Skeletal muscle satellite cell (primary cell): ENCODE data around the gene GATA5.

Source experiments
- H3K27me3 ChIP-seq: 2 replicates; pipeline ENCODE4 v1.7.0; 2013; ENCODE audit warnings: low read length; ENCODE audit not compliant: control insufficient read depth, insufficient read depth
- H3K36me3 ChIP-seq: 2 replicates; pipeline ENCODE4 v1.7.0; 2013; ENCODE audit warnings: mild to moderate bottlenecking, control low read depth, low read length; ENCODE audit not compliant: insufficient read depth
- H3K4me1 ChIP-seq: 2 replicates; pipeline ENCODE4 v1.7.0; 2013; ENCODE audit warnings: low read length; ENCODE audit not compliant: control insufficient read depth, insufficient read depth
- H3K4me2 ChIP-seq: 2 replicates; pipeline ENCODE4 v1.7.0; 2013; ENCODE audit warnings: mild to moderate bottlenecking, low read length
- H3K4me3 ChIP-seq: 2 replicates; pipeline ENCODE4 v1.7.0; 2013; ENCODE audit warnings: low read length
- H3K9ac ChIP-seq: 2 replicates; pipeline ENCODE4 v1.7.0; 2013; ENCODE audit warnings: mild to moderate bottlenecking, low read depth, low read length, moderate library complexity
- H3K9me3 ChIP-seq: replicated peaks from 2 replicates; pipeline ENCODE4 v1.7.0; 2013; ENCODE audit warnings: mild to moderate bottlenecking, control low read depth, low read length

GATA5 gene

GRCh38 chr20:62423326-62423706 is 52.5 kb downstream of the GATA5 start:
- no peak overlapping the region for H3K9ac ChIP-seq
- no peaks in the 10 kb centered on the region for H3K9me3 ChIP-seq
- peaks cover 32% of the 10 kb centered on the region for H3K27me3 ChIP-seq
- no peaks in the 10 kb centered on the region for H3K36me3 ChIP-seq
- H3K4me1 ChIP-seq = no peaks in the 10 kb centered on the region
- H3K4me3 ChIP-seq = no peak overlapping the region
- no peak overlapping the region for H3K4me2 ChIP-seq

- no peak overlapping the region for H3K4me2 ChIP-seq
Observed at GRCh38 chr20:62422636-62423325, 53.0 kb downstream of the GATA5 start.

GRCh38 chr20:62421716-62421990 is 54.1 kb downstream of the GATA5 start:
- no peaks in the 10 kb centered on the region for H3K36me3 ChIP-seq
- peaks cover 38% of the 10 kb centered on the region for H3K27me3 ChIP-seq
- H3K4me1 ChIP-seq = no peaks in the 10 kb centered on the region
- H3K4me3 ChIP-seq = no peak overlapping the region
- no peaks in the 10 kb centered on the region for H3K9me3 ChIP-seq
- H3K9ac ChIP-seq = no peak overlapping the region
- H3K4me2 ChIP-seq = no peak overlapping the region

More at GRCh38 chr20:62422636-62423325, 53.0 kb downstream of the GATA5 start:
- Histone ChIP-seq H3K9me3 (no peaks in the 10 kb centered on the region), H3K4me3 (no peak overlapping the region), H3K36me3 (no peaks in the 10 kb centered on the region), H3K4me1 (no peaks in the 10 kb centered on the region), H3K9ac (no peak overlapping the region), H3K27me3 (peaks cover 32% of the 10 kb centered on the region)

GRCh38 chr20:62420846-62421715 is 54.7 kb downstream of the GATA5 start:
- Histone ChIP-seq H3K9me3 (no peaks in the 10 kb centered on the region), H3K4me3 (no peak overlapping the region), H3K4me2 (no peak overlapping the region), H3K27me3 (peaks cover 38% of the 10 kb centered on the region), H3K9ac (no peak overlapping the region), H3K36me3 (no peaks in the 10 kb centered on the region), H3K4me1 (no peaks in the 10 kb centered on the region)

- Histone ChIP-seq H3K27me3 (peaks cover 31% of the 10 kb centered on the region), H3K9me3 (no peaks in the 10 kb centered on the region), H3K4me2 (no peak overlapping the region), H3K36me3 (no peaks in the 10 kb centered on the region), H3K9ac (no peak overlapping the region), H3K4me1 (no peaks in the 10 kb centered on the region), H3K4me3 (no peak overlapping the region)
Observed at GRCh38 chr20:62419759-62420158, 56.0 kb downstream of the GATA5 start.

GRCh38 chr20:62418709-62419487 is 56.9 kb downstream of the GATA5 start:
- Histone ChIP-seq H3K4me2 (no peak overlapping the region), H3K9ac (no peak overlapping the region), H3K27me3 (peaks cover 27% of the 10 kb centered on the region), H3K4me3 (no peak overlapping the region), H3K4me1 (no peaks in the 10 kb centered on the region), H3K36me3 (no peaks in the 10 kb centered on the region), H3K9me3 (no peaks in the 10 kb centered on the region)

GRCh38 chr20:62417981-62418708 is 57.6 kb downstream of the GATA5 start:
- Histone ChIP-seq H3K4me3 (no peak overlapping the region), H3K27me3 (peaks cover 22% of the 10 kb centered on the region), H3K4me1 (no peaks in the 10 kb centered on the region), H3K9ac (no peak overlapping the region), H3K9me3 (no peaks in the 10 kb centered on the region), H3K36me3 (no peaks in the 10 kb centered on the region), H3K4me2 (no peak overlapping the region)

- H3K27me3 ChIP-seq = peaks cover 19% of the 10 kb centered on the region
- H3K36me3 ChIP-seq = no peaks in the 10 kb centered on the region
- H3K9ac ChIP-seq = no peak overlapping the region
Observed at GRCh38 chr20:62416651-62417637, 58.9 kb downstream of the GATA5 start.

GRCh38 chr20:62415354-62416111 is 60.3 kb downstream of the GATA5 start:
- no peaks in the 10 kb centered on the region for H3K36me3 ChIP-seq
- no peaks in the 10 kb centered on the region for H3K9me3 ChIP-seq
- H3K4me2 ChIP-seq = no peak overlapping the region
- no peak overlapping the region for H3K4me3 ChIP-seq
- no peak overlapping the region for H3K9ac ChIP-seq
- H3K4me1 ChIP-seq = no peaks in the 10 kb centered on the region
- peaks cover 19% of the 10 kb centered on the region for H3K27me3 ChIP-seq

More at GRCh38 chr20:62416651-62417637, 58.9 kb downstream of the GATA5 start:
- H3K4me1 ChIP-seq = no peaks in the 10 kb centered on the region
- H3K4me2 ChIP-seq = no peak overlapping the region
- H3K9me3 ChIP-seq = no peaks in the 10 kb centered on the region
- H3K4me3 ChIP-seq = no peak overlapping the region
